SK-N-SH (cell line): ENCODE measurements around the gene TGFBRAP1. TPM values are rescaled to one million over a fixed set of nuclear protein-coding genes. Genes with fewer than 3 reads are reported as not detected.

ENCODE experiments used
- CTCF ChIA-PET: fragments of 300-600, 350-600 bp; formaldehyde crosslinking; extraction: SDS; loops from one replicate; lab custom pipeline; 2021; lab: Yijun Ruan, JAX
- POLR2A ChIA-PET: fragments of 350-600 bp; sonication (Branson Sonifier 250); formaldehyde crosslinking; extraction: SDS; loops from one replicate; lab custom pipeline; 2020; ENCODE audit warnings: antibody characterized with exemption, inconsistent platforms; lab: Yijun Ruan, JAX
- DNase-seq: peaks from one replicate; pipeline ENCODE4 v3.0.0; 2012
- H2AFZ ChIP-seq: fragments of 200-600 bp; sonication (generic); 2 replicates; pipeline ENCODE4 v1.8.1; 2016; ENCODE audit warnings: antibody characterized with exemption, mild to moderate bottlenecking, low read depth
- H3F3A ChIP-seq: fragments of 200-600 bp; sonication (generic); replicated peaks from 2 replicates; pipeline ENCODE3; 2016; ENCODE audit warnings: antibody characterized with exemption, mild to moderate bottlenecking; ENCODE audit not compliant: insufficient read depth
- H3K27ac ChIP-seq, 2 experiments: fragments of 200-500 bp in 1 of 2; fragments of 200-600 bp in 1 of 2; sonication (Bioruptor generic) in 1 of 2; sonication (generic), shearing (Covaris generic) in 1 of 2; 2 replicates each; pipeline versions ENCODE4 v1.5.1 to v1.6.1; 2014 to 2016; ENCODE audit warnings: low read depth in 2 of 2, inconsistent platforms in 1 of 2, low read length in 1 of 2, mild to moderate bottlenecking in 1 of 2, mixed read lengths in 1 of 2
- H3K27me3 ChIP-seq: fragments of 200-600 bp; sonication (generic), shearing (Covaris generic); 2 replicates; pipeline ENCODE4 v1.6.1; 2016; ENCODE audit warnings: mixed run types; ENCODE audit not compliant: insufficient read depth
- H3K36me3 ChIP-seq, 2 experiments: fragments of 200-500 bp in 1 of 2; fragments of 200-600 bp in 1 of 2; sonication (Bioruptor generic) in 1 of 2; sonication (generic) in 1 of 2; replicated peaks in 1 of 2; 2 replicates each; pipeline versions ENCODE3 to v1.5.1; 2014 to 2016; ENCODE audit warnings: low read length in 1 of 2, mild to moderate bottlenecking in 1 of 2; ENCODE audit not compliant: insufficient read depth in 2 of 2, control insufficient read depth in 1 of 2
- H3K4me1 ChIP-seq, 2 experiments: fragments of 200-500 bp in 1 of 2; fragments of 200-600 bp in 1 of 2; sonication (Bioruptor generic) in 1 of 2; sonication (generic), shearing (Covaris generic) in 1 of 2; 2 replicates each; pipeline versions ENCODE4 v1.5.1 to v1.6.1; 2014 to 2016; ENCODE audit warnings: low read depth in 1 of 2, low read length in 1 of 2, mixed run types in 1 of 2; ENCODE audit not compliant: insufficient read depth in 2 of 2, control insufficient read depth in 1 of 2
- H3K4me2 ChIP-seq: fragments of 200-600 bp; sonication (generic), shearing (Covaris generic); 2 replicates; pipeline ENCODE4 v1.6.1; 2017; ENCODE audit warnings: mixed run types
- H3K4me3 ChIP-seq, 2 experiments: fragments of 200-500 bp in 1 of 2; fragments of 200-600 bp in 1 of 2; sonication (Bioruptor generic) in 1 of 2; sonication (generic), shearing (Covaris generic) in 1 of 2; 2 replicates each; pipeline versions ENCODE4 v1.5.1 to v1.8.1; 2014 to 2016; ENCODE audit warnings: low read depth in 2 of 2, inconsistent platforms in 1 of 2, low read length in 1 of 2, mild to moderate bottlenecking in 1 of 2, mixed read lengths in 1 of 2, moderate library complexity in 1 of 2
- H3K79me2 ChIP-seq: fragments of 200-600 bp; sonication (generic); 2 replicates; pipeline ENCODE4 v1.8.1; 2017; ENCODE audit warnings: mild to moderate bottlenecking; ENCODE audit not compliant: insufficient read depth
- H3K9ac ChIP-seq: fragments of 200-600 bp; sonication (generic); 2 replicates; pipeline ENCODE4 v1.6.1; 2017; ENCODE audit warnings: mixed run types
- H3K9me2 ChIP-seq: fragments of 200-600 bp; sonication (generic); 2 replicates; pipeline ENCODE4 v1.6.1; 2017; ENCODE audit warnings: mixed run types
- H3K9me3 ChIP-seq: fragments of 200-600 bp; sonication (generic); 2 replicates; pipeline ENCODE4 v1.6.1; 2017; ENCODE audit warnings: mixed run types, mild to moderate bottlenecking, moderate library complexity
- H4K20me1 ChIP-seq: fragments of 200-600 bp; sonication (generic); 2 replicates; pipeline ENCODE4 v1.6.1; 2017; ENCODE audit warnings: mild to moderate bottlenecking, mixed run types; ENCODE audit not compliant: insufficient read depth
- CHD2 ChIP-seq: fragments of 150-350 bp; IDR thresholded peaks from 2 replicates; pipeline ENCODE4 v1.6.1; 2018; ENCODE audit warnings: low read length; ENCODE audit not compliant: partially characterized antibody
- ELF1 ChIP-seq: IDR thresholded peaks from 2 replicates; pipeline ENCODE4 v1.4.0; 2012
- EP300 ChIP-seq, 2 experiments: IDR thresholded peaks; 2 replicates each; pipeline versions ENCODE4 v1.4.0 to v1.6.1; 2012; ENCODE audit warnings: borderline replicate concordance in 1 of 2, low read depth in 1 of 2, low read length in 1 of 2
- FOXM1 ChIP-seq: IDR thresholded peaks from 2 replicates; pipeline ENCODE4 v1.4.0; 2012; ENCODE audit warnings: low read depth, mild to moderate bottlenecking
- IRF3 ChIP-seq: fragments of 150-350 bp; IDR thresholded peaks from 2 replicates; pipeline ENCODE4 v1.6.1; 2016; ENCODE audit warnings: mild to moderate bottlenecking, low read depth, low read length
- MEF2A ChIP-seq: IDR thresholded peaks from 2 replicates; pipeline ENCODE4 v1.4.0; 2012; ENCODE audit warnings: low read depth, borderline replicate concordance
- NRF1 ChIP-seq: IDR thresholded peaks from 2 replicates; pipeline ENCODE4 v1.6.1; 2012; ENCODE audit warnings: low read depth, mild to moderate bottlenecking, low read length
- PBX3 ChIP-seq: IDR thresholded peaks from 2 replicates; pipeline ENCODE4; 2012
- RAD21 ChIP-seq: IDR thresholded peaks from 2 replicates; pipeline ENCODE4 v1.6.1; 2012; ENCODE audit warnings: mild to moderate bottlenecking, low read length
- RCOR1 ChIP-seq: fragments of 150-350 bp; IDR thresholded peaks from 2 replicates; pipeline ENCODE4 v1.6.1; 2017; ENCODE audit warnings: antibody characterized with exemption, low read length
- REST ChIP-seq: IDR thresholded peaks from 2 replicates; pipeline ENCODE4 v1.6.1; 2012; ENCODE audit warnings: mild to moderate bottlenecking, low read depth, low read length, moderate library complexity
- RFX5 ChIP-seq: IDR thresholded peaks from 2 replicates; pipeline ENCODE4 v1.6.1; 2012; ENCODE audit warnings: mild to moderate bottlenecking, improper control_type of control experiment, low read length
- RXRA ChIP-seq: IDR thresholded peaks from 2 replicates; pipeline ENCODE4 v1.4.0; 2012; ENCODE audit warnings: low read depth, mild to moderate bottlenecking, borderline replicate concordance
- SIN3A ChIP-seq: IDR thresholded peaks from 2 replicates; pipeline ENCODE4 v1.6.1; 2012; ENCODE audit warnings: low read depth, mild to moderate bottlenecking, low read length, moderate library complexity, borderline replicate concordance
- TAF1 ChIP-seq: IDR thresholded peaks from 2 replicates; pipeline ENCODE4 v1.6.1; 2012; ENCODE audit warnings: low read depth, mild to moderate bottlenecking, low read length, moderate library complexity, borderline replicate concordance
- TCF12 ChIP-seq: IDR thresholded peaks from 2 replicates; pipeline ENCODE4 v1.4.0; 2012
- TEAD4 ChIP-seq: IDR thresholded peaks from 2 replicates; pipeline ENCODE4 v1.4.0; 2012; ENCODE audit warnings: mild to moderate bottlenecking, borderline replicate concordance; ENCODE audit not compliant: insufficient read depth
- WGBS: methylation state at CpG from one replicate; pipeline ENCODE4 v1.1.6; 2017; ENCODE audit warnings: low lambda C conversion rate; 5-methylcytosine and 5-hydroxymethylcytosine counted together
- polyA plus RNA-seq, 3 experiments: library from polyadenylated mRNA; depleted of rRNA; stranded (reverse); fragments of >200 nt; gene quantifications; 2 replicates each; pipeline ENCODE4 v1.2.3, GENCODE V29; 2012

Gene TGFBRAP1
- polyA plus RNA-seq, 1 of the 3 experiments (the other 2 are of a cell fraction), result 5.7 TPM

DNA sequence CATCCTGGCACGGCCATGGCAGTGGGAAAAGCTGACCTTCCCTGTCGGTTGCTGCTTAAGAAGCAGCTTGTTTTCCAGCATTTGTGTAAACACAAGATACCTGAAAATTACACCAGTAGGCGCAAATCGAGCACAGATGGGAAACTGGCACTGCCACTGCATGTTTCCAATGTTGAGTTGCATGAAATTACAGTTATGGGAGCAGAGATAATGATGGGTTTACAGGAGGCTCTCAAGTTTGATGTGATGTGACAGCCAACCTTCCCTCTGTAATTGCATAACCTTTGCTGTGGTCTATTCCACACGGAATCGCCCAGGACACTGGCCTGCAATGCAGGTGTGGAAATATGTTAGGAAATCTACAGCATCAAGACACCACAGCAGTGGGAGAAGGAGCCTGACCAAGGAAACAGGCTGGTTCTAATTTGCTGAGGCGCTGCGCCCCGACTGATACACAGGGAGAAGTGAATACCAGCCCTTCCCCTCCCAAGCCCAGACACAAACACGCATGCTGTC is 70.6 kb downstream of the TGFBRAP1 start:
- ChIA-PET POLR2A (no interaction called here), CTCF (interaction anchor here (1.2 to 2.1 kb wide), 2 partner anchors 15 to 36 kb away, joined by 3 to 6 read pairs; no protein-coding TSS in a partner anchor)
- WGBS, result 83% methylated on average over 9 of the region's 10 CpGs
- Histone ChIP-seq H3K27me3 (no peaks in the 10 kb centered on the region), H3F3A (peaks cover 3% of the 10 kb centered on the region), H3K36me3 (no peaks in the 10 kb centered on the region), H2AFZ (no peak overlapping the region), H3K9ac (no peak overlapping the region), H3K9me3 (no peaks in the 10 kb centered on the region), H3K9me2 (no peaks in the 10 kb centered on the region), H3K27ac (no peak overlapping the region), H3K79me2 (no peaks in the 10 kb centered on the region), H3K4me2 (no peak overlapping the region), H3K4me3 (no peak overlapping the region), H3K4me1 (peaks cover 3 to 7% of the 10 kb centered on the region in 2 experiments; a peak in 2 of 4 replicates), H4K20me1 (no peaks in the 10 kb centered on the region)
- no peak for DNase-seq
- TF ChIP-seq IRF3 (no peak), REST (no peak), RCOR1 (no peak), TCF12 (no peak), SIN3A (no peak), EP300 (IDR thresholded peaks at IDR 0.05; ENCODE audit: borderline replicate concordance in 1 of 2, low read depth in 1 of 2, low read length in 1 of 2) (no peak), RAD21 (no peak), TAF1 (no peak), PBX3 (no peak), FOXM1 (no peak), RXRA (no peak), CHD2 (no peak), RFX5 (no peak), NRF1 (no peak), MEF2A (no peak), ELF1 (no peak), TEAD4 (no peak)
